Astrocyte (in vitro differentiated cells and primary cell): Measurements from ENCODE around the gene GPN3.

Source experiments
- CTCF ChIP-seq: IDR thresholded peaks from 2 replicates; pipeline ENCODE4 v1.5.1; 2011; ENCODE audit warnings: low read depth, mild to moderate bottlenecking, inconsistent platforms, low read length, moderate library complexity; ENCODE audit not compliant: insufficient read depth
- EZH2 ChIP-seq: IDR thresholded peaks from 2 replicates; pipeline ENCODE4 v1.6.1; 2012; ENCODE audit warnings: mild to moderate bottlenecking, low read length, inconsistent platforms; ENCODE audit not compliant: insufficient read depth

- TF ChIP-seq CTCF: no peak
- no peak for TF ChIP-seq EZH2
Measured at GRCh38 chr12:110421701-110422100, 46.4 kb downstream of the GPN3 start.
